HG03439 (cell line): ENCODE data around the gene TCF12.

ENCODE experiments used
- ATAC-seq: cut with Tn5 transposase; IDR thresholded peaks from one replicate; pipeline ENCODE4 v1.9.1; 2021; ENCODE audit warnings: mild to moderate bottlenecking, moderate library complexity; ENCODE audit not compliant: unreplicated experiment

The TCF12 gene

DNA sequence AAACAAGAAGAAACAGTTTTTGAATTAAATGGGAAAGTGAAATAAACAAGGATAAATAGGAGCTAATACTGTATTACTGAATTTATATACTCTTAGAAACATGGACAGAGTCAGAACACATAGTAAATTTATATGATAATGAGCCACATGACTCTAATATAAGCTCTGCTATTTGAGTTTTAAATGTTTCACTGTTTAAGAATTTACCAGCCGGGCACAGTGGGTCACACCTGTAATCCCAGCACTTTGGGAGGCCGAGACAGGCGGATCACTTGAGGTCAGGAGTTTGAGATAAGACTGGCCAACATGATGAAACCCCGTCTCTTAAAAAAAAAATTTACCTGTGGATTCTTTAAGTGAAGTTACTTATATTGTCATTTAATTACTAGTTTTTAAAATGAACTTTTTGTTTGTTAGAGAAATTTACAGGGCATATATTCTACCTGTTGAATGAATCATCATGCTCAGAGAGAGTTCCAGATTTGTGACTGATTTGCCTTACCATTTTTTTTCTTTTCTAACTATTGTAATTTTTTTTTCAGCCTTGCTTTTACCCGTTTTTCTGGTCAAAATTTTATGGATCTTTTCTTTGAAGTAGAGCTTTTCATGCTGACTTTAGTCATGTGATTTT, 125.7 kb downstream of the TCF12 start:
- no peak for ATAC-seq

GRCh38 chr15:57044970-57045369, 126.5 kb downstream of the TCF12 start:
- no peak for ATAC-seq

DNA sequence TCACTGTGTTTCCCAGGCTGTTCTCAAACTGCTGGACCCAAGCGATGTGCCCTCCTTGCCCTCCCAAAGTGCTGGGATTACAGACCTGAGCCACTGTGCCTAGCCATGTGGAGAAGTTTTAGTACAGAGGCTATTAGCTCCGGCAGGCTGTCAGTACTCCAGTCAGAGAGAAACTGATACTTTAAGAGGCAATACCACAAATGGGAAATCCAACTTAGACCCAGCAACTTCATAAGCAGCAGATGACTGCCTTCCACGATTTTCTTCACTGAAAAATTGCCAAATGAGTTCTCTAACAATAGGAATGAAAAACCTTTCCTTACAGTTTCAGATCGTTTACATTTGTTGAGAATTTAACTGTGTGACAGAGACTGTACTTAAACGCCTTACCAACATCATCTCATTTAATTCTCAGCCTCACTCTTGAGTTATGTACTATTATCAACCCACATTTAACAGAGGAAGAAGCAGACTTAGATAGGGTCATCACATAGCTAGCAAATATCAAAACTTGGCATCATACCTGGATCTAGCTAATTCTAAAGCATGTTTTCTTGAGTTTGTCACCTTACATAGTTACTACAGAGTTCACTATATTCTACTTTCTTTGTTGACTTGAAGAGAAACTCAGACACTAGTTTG, 127.4 kb downstream of the TCF12 start:
- peak; percentile 82 for ATAC-seq

DNA sequence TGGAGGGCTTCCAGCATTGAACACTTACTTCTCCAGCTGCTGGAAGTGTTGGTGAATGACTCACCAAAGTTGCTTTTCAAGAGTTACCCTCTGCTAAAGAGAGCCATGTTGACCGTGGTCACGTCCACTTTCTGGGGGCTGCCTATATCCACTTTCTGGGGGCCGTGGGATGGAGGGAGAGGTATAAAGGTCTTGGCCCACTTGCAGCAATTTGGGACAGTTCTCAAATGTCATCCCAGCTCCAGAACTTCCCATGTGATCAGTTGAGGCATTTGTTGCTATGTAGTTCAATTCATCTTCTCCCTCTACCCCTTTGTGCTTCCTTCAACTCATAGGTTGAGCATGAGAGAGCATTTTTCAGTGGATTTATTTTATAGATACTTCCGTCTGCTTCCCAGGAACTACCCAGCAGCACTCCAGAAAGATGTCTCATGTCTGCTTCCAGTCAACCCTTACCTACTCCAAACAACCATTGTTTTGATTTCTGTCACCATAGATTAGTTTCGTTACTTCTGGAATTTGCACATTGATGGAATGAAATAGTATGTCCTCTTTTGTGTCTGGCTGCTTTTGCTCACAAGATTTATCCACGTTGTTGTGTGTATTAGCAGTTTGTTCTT, 130.6 kb downstream of the TCF12 start:
- ATAC-seq, result no peak

GRCh38 chr15:57053470-57053869, 135.0 kb downstream of the TCF12 start:
- no peak for ATAC-seq

DNA sequence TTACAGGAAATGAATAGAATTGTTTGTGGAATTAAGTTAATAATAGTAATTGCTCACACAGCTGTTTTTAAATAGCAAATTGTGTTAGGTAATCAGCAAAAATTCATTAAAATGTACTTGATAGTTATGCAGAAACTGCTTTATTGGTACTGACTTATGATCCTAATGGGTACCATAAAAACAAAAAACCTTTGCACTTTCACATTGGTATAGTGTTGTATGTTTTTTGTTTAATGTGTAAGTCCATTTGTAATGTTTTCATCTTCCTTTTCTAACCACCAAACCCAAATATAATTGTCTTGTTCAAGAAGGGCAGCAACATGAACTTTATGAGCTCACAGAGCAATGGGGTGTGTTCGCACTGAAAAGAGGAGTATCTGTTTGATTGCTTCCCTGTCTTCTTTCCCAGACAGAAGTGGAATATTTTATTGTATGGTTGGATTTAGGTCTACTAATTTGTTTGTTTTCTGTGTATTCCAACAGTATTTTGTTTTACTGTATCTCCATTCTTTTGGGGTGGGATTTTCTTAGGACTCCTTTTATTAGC, 135.8 kb downstream of the TCF12 start:
- ATAC-seq, result no peak

- no peak for ATAC-seq
Observed at GRCh38 chr15:57056357-57056756, 137.9 kb downstream of the TCF12 start.

DNA sequence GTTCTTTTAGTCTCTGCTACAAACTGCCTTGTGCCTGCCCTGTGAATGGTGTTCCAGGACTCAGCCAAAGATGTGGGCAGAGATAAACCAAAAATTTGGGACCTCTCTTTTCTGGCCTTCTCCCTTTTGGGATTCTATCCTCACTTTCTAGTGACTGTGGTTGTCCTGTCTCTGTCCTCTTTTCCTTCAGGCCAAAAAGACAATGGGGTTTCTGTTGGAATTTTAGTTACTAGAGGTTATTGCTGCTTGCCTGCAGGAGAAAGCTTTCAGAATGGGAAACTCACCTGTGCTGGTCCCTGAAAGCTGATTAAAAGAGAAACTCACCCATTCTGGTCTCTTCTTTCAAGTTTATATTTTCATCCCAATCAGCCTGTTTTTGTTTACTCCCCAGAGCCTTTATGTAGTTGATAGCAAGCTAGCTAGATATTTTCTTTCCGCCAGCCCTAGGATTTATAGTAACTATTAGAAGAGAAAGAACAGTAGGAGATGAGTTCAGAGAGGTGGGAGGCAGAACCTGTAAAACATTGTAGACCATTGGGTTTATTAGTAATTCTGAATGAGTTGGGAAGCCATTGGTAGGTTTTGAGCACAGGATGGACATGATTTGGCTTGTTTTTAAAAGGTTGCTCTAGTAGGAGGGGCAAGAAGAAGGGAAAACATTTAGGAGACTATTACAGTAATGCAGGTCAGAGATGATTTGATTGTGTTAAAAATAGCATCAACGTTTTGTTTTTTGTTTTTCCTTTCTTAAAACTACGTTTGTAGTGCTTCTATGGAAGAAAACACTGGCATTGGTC, 138.9 kb downstream of the TCF12 start:
- ATAC-seq, result no peak

- ATAC-seq, result no peak
Observed at GRCh38 chr15:57059026-57059660, 140.7 kb downstream of the TCF12 start.

- no peak for ATAC-seq
Observed at GRCh38 chr15:57060799-57061198, 142.4 kb downstream of the TCF12 start.

- no peak for ATAC-seq
Observed at GRCh38 chr15:57061281-57061680, 142.8 kb downstream of the TCF12 start.

- no peak for ATAC-seq
Observed at GRCh38 chr15:57061696-57062095, 143.3 kb downstream of the TCF12 start.

GRCh38 chr15:57064033-57064432, 145.6 kb downstream of the TCF12 start:
- no peak for ATAC-seq

DNA sequence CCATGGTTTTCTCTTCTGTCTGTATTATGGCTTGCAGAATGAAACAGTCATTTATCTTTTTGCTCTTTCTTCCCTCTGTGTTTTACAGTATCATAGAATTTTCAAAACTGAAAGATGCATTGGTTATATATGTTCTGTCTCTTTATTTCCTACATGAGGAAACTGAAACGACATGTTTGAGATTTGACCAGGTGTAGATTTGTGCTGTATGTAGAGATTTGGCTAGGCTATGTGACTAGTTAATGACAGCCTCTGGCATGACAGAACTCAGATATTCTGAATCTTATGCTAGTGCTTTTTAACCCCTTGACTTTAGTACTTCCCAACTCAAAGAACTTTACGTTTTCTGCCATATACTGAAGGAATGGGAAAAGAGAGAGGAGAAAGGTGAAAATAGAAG, 151.0 kb downstream of the TCF12 start:
- no peak for ATAC-seq

DNA sequence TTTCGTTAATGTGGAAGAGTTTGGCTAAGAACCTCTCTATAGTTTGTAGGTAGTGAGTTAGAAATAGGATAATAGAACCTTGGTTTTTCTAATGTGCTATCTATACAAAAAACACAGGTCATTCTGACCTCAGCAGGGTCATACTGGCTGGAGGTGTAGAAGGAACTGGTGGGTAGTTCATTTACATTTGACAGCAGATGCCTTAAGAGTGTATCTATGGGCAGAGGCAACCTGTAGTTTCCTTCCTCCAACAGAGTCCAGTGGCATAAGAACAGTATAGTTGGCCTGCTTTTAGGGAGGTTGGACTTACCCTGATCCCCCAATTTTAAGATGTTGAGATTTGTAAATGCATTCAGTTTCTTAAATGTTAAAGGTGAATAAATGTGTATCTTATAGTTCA, 152.2 kb downstream of the TCF12 start:
- ATAC-seq, result no peak

DNA sequence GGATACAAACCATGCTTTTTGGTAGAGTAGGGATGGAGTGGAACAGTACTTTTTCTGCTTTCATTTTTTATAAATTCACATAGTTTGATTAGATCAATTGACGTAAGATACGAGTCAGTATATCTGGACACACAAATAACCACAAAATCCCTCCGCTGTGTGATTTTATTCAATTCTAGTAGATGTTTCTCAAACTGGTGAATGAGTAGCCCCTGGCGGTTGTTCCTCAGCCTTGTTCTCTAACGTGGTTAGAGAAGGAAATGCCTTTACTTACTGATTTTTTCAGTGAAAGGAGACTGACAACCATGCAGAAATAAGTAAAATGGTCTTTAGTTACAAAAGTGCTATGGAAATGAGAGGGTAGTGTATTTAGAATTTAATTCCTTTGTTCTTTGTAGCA, 161.0 kb downstream of the TCF12 start:
- ATAC-seq, result no peak

- ATAC-seq, result no peak
Observed at GRCh38 chr15:57079931-57080620, 161.6 kb downstream of the TCF12 start.

DNA sequence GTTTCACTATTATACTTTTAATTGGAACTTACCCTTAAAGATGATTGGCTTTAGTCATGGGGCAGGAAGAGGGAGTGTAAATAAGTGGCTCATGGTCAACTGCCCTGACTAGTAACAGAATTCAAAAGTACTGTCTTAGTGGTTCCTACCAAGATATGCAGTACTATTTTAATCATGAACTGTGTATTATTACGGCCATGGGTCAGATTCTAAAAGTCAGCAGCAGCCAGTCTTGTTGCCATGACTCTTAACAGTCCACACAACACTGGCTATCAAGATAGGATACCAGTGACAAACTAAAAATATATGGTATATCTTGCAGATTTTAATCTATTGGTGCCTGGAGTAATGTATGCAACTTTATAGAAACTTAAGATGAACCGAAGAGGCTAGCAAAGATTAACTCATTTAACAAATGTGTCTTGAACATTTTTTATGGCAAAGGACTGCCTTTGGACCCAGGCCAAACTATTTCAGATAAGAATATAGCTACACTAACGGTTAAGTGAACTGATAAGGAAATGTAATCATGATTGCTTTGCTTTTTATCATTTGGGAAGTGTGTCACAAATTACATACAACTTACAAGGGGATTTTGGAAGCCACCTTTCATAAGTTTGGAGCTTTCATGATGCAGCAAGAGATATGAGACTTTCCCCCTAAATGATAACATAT, 163.7 kb downstream of the TCF12 start:
- no peak for ATAC-seq

- ATAC-seq, result no peak
Observed at GRCh38 chr15:57084192-57084591, 165.7 kb downstream of the TCF12 start.

- ATAC-seq, result no peak
Observed at GRCh38 chr15:57085267-57085666, 166.8 kb downstream of the TCF12 start.
